Measurements from ENCODE around the gene CTXND1. TPM values are rescaled to one million over a fixed set of nuclear protein-coding genes. Genes with fewer than 3 reads are reported as not detected.

CTXND1 gene
- total and polyA plus RNA-seq, 2 experiments from 2014 or later, result 0.05 TPM; not detected in 1

DNA sequence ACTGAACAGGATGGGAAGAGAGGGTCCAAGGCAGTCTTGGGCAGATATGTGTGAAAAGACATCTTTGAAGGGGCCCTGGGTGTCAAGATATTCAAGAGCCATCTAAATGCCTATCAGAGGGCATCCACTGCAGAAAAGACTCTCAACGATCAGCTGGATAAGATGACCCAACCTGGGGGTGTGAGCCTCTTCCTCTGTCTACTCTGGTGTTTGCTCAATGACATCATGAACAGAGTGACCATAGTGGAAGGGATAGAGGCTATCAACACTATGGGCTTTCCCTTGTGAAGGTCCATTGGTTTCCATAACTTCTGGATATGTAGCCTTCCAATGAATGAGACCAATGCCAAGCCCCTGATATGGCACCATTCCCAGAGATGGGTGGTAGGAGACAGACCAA, 57.1 kb downstream of the CTXND1 start:
- Histone ChIP-seq H3K4me2 (no peak overlapping the region), H3K36me3 (ENCODE audit: insufficient read depth) (no peaks in the 10 kb centered on the region), H3F3A (replicated peaks; ENCODE audit: low read depth) (no peaks in the 10 kb centered on the region), H3K9me2 (ENCODE audit: insufficient read depth) (peaks cover 17% of the 10 kb centered on the region), H3K4me3 (no peak overlapping the region), H4K20me1 (replicated peaks; ENCODE audit: insufficient read depth) (no peaks in the 10 kb centered on the region), H3K4me1 (ENCODE audit: insufficient read depth) (peaks cover 10% of the 10 kb centered on the region; the same call in 1 of the 2 replicates), H3K79me2 (replicated peaks; ENCODE audit: insufficient read depth) (no peaks in the 10 kb centered on the region), H3K27ac (ENCODE audit: low read depth) (no peak overlapping the region), H3K27me3 (ENCODE audit: insufficient read depth) (no peaks in the 10 kb centered on the region), H2AFZ (no peak overlapping the region)
- TF ChIP-seq ZNF331 (CRISPR knock-in tag; IDR thresholded peaks at IDR 0.05; ENCODE audit: low read depth), result no peak
- no peak for TF ChIP-seq STAT1 (IDR thresholded peaks at IDR 0.05; ENCODE audit: unreplicated experiment)
- TF ChIP-seq JUNB (IDR thresholded peaks at IDR 0.05; ENCODE audit: unreplicated experiment), result no peak
- TF ChIP-seq NANOG (IDR thresholded peaks at IDR 0.05; ENCODE audit: borderline replicate concordance), result no peak
- no peak for TF ChIP-seq EZH2phosphoT487 (IDR thresholded peaks at IDR 0.05; ENCODE audit: unreplicated experiment)
- TF ChIP-seq, protein P1, sequence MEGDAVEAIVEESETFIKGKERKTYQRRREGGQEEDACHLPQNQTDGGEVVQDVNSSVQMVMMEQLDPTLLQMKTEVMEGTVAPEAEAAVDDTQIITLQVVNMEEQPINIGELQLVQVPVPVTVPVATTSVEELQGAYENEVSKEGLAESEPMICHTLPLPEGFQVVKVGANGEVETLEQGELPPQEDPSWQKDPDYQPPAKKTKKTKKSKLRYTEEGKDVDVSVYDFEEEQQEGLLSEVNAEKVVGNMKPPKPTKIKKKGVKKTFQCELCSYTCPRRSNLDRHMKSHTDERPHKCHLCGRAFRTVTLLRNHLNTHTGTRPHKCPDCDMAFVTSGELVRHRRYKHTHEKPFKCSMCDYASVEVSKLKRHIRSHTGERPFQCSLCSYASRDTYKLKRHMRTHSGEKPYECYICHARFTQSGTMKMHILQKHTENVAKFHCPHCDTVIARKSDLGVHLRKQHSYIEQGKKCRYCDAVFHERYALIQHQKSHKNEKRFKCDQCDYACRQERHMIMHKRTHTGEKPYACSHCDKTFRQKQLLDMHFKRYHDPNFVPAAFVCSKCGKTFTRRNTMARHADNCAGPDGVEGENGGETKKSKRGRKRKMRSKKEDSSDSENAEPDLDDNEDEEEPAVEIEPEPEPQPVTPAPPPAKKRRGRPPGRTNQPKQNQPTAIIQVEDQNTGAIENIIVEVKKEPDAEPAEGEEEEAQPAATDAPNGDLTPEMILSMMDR (conservative IDR thresholded peaks at IDR 0.05; ENCODE audit: low read depth in 2 of 2), result no peak
- TF ChIP-seq POLR2AphosphoS5 (IDR thresholded peaks at IDR 0.05; ENCODE audit: low read depth), result no peak
- no peak for TF ChIP-seq ZNF114 (CRISPR knock-in tag; IDR thresholded peaks at IDR 0.05)
- TF ChIP-seq, protein P2, sequence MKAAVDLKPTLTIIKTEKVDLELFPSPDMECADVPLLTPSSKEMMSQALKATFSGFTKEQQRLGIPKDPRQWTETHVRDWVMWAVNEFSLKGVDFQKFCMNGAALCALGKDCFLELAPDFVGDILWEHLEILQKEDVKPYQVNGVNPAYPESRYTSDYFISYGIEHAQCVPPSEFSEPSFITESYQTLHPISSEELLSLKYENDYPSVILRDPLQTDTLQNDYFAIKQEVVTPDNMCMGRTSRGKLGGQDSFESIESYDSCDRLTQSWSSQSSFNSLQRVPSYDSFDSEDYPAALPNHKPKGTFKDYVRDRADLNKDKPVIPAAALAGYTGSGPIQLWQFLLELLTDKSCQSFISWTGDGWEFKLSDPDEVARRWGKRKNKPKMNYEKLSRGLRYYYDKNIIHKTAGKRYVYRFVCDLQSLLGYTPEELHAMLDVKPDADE (IDR thresholded peaks at IDR 0.05), result no peak
- TF ChIP-seq, protein P3, sequence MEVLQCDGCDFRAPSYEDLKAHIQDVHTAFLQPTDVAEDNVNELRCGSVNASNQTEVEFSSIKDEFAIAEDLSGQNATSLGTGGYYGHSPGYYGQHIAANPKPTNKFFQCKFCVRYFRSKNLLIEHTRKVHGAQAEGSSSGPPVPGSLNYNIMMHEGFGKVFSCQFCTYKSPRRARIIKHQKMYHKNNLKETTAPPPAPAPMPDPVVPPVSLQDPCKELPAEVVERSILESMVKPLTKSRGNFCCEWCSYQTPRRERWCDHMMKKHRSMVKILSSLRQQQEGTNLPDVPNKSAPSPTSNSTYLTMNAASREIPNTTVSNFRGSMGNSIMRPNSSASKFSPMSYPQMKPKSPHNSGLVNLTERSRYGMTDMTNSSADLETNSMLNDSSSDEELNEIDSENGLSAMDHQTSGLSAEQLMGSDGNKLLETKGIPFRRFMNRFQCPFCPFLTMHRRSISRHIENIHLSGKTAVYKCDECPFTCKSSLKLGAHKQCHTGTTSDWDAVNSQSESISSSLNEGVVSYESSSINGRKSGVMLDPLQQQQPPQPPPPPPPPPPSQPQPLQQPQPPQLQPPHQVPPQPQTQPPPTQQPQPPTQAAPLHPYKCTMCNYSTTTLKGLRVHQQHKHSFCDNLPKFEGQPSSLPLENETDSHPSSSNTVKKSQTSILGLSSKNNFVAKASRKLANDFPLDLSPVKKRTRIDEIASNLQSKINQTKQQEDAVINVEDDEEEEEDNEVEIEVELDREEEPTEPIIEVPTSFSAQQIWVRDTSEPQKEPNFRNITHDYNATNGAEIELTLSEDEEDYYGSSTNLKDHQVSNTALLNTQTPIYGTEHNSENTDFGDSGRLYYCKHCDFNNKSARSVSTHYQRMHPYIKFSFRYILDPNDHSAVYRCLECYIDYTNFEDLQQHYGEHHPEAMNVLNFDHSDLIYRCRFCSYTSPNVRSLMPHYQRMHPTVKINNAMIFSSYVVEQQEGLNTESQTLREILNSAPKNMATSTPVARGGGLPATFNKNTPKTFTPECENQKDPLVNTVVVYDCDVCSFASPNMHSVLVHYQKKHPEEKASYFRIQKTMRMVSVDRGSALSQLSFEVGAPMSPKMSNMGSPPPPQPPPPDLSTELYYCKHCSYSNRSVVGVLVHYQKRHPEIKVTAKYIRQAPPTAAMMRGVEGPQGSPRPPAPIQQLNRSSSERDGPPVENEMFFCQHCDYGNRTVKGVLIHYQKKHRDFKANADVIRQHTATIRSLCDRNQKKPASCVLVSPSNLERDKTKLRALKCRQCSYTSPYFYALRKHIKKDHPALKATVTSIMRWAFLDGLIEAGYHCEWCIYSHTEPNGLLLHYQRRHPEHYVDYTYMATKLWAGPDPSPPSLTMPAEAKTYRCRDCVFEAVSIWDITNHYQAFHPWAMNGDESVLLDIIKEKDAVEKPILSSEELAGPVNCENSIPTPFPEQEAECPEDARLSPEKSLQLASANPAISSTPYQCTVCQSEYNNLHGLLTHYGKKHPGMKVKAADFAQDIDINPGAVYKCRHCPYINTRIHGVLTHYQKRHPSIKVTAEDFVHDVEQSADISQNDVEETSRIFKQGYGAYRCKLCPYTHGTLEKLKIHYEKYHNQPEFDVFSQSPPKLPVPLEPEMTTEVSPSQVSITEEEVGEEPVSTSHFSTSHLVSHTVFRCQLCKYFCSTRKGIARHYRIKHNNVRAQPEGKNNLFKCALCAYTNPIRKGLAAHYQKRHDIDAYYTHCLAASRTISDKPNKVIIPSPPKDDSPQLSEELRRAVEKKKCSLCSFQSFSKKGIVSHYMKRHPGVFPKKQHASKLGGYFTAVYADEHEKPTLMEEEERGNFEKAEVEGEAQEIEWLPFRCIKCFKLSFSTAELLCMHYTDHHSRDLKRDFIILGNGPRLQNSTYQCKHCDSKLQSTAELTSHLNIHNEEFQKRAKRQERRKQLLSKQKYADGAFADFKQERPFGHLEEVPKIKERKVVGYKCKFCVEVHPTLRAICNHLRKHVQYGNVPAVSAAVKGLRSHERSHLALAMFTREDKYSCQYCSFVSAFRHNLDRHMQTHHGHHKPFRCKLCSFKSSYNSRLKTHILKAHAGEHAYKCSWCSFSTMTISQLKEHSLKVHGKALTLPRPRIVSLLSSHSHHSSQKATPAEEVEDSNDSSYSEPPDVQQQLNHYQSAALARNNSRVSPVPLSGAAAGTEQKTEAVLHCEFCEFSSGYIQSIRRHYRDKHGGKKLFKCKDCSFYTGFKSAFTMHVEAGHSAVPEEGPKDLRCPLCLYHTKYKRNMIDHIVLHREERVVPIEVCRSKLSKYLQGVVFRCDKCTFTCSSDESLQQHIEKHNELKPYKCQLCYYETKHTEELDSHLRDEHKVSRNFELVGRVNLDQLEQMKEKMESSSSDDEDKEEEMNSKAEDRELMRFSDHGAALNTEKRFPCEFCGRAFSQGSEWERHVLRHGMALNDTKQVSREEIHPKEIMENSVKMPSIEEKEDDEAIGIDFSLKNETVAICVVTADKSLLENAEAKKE (CRISPR knock-in tag; IDR thresholded peaks at IDR 0.05), result no peak
- no peak for TF ChIP-seq EZH2 (IDR thresholded peaks at IDR 0.05; ENCODE audit: low read depth, unreplicated experiment)
- no peak for TF ChIP-seq CREB1 (CRISPR knock-in tag; IDR thresholded peaks at IDR 0.05; ENCODE audit: low read depth)
- TF ChIP-seq, protein P4, sequence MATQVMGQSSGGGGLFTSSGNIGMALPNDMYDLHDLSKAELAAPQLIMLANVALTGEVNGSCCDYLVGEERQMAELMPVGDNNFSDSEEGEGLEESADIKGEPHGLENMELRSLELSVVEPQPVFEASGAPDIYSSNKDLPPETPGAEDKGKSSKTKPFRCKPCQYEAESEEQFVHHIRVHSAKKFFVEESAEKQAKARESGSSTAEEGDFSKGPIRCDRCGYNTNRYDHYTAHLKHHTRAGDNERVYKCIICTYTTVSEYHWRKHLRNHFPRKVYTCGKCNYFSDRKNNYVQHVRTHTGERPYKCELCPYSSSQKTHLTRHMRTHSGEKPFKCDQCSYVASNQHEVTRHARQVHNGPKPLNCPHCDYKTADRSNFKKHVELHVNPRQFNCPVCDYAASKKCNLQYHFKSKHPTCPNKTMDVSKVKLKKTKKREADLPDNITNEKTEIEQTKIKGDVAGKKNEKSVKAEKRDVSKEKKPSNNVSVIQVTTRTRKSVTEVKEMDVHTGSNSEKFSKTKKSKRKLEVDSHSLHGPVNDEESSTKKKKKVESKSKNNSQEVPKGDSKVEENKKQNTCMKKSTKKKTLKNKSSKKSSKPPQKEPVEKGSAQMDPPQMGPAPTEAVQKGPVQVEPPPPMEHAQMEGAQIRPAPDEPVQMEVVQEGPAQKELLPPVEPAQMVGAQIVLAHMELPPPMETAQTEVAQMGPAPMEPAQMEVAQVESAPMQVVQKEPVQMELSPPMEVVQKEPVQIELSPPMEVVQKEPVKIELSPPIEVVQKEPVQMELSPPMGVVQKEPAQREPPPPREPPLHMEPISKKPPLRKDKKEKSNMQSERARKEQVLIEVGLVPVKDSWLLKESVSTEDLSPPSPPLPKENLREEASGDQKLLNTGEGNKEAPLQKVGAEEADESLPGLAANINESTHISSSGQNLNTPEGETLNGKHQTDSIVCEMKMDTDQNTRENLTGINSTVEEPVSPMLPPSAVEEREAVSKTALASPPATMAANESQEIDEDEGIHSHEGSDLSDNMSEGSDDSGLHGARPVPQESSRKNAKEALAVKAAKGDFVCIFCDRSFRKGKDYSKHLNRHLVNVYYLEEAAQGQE (IDR thresholded peaks at IDR 0.05; ENCODE audit: unreplicated experiment), result no peak
- Mint-ChIP-seq H3K27ac (no peak overlapping the region), H3K4me3 (no peak overlapping the region), H3K36me3 (ENCODE audit: low read depth) (no peaks in the 10 kb centered on the region; the same call in 2 of the 3 replicates), H3K27me3 (ENCODE audit: insufficient read depth, low read depth, poor library complexity) (peaks cover 4% of the 10 kb centered on the region), H3K4me1 (peaks cover 13% of the 10 kb centered on the region), H3K9me3 (no peaks in the 10 kb centered on the region)
- no peak for ATAC-seq
- no peak for DNase-seq (ENCODE audit: low spot score)

All from GM23338 (cell line).